ENCODE data around the gene FKBP1B.
"Not testable (repeated sequence)": the region's sequence is repeated elsewhere in the genome, so short reads cannot be mapped to it uniquely, and the experiment has no call there.

The FKBP1B gene

GRCh38 chr2:24104906-24105305, 55.4 kb downstream of the FKBP1B start:
- no peak for DNase-seq

- DNase-seq, result no peak
Measured at GRCh38 chr2:24105816-24106215, 56.3 kb downstream of the FKBP1B start.

- no peak for DNase-seq
Measured at GRCh38 chr2:24106786-24107185, 57.2 kb downstream of the FKBP1B start.

GRCh38 chr2:24107336-24107735, 57.8 kb downstream of the FKBP1B start:
- DNase-seq, result no peak

GRCh38 chr2:24109431-24109830, 59.9 kb downstream of the FKBP1B start:
- not testable (repeated sequence) for DNase-seq

GRCh38 chr2:24110660-24111303, 61.2 kb downstream of the FKBP1B start:
- no peak for DNase-seq

- DNase-seq, result no peak
Measured at GRCh38 chr2:24111407-24111901, 61.9 kb downstream of the FKBP1B start.
